ENCODE results near the gene CTSK.
A peak's percentile ranks its signal among the peaks of the same experiment; 100 is the strongest.

CTSK gene

GRCh38 chr1:150832597-150832996 is 24.5 kb upstream of the CTSK start:
- Histone ChIP-seq H3K36me3 (ENCODE audit: control insufficient read depth, insufficient read depth, low read length) (peaks cover 80% of the 10 kb centered on the region), H3K4me3 (ENCODE audit: extremely low read depth, insufficient read depth, low read length, poor library complexity, severe bottlenecking) (no peak overlapping the region), H3K9me3 (ENCODE audit: control insufficient read depth, low read length) (no peaks in the 10 kb centered on the region), H3K4me1 (ENCODE audit: control insufficient read depth, insufficient read depth, low read length, poor library complexity, severe bottlenecking) (no peaks in the 10 kb centered on the region), H3K27ac (ENCODE audit: low read depth, low read length, severe bottlenecking) (no peak overlapping the region)
- WGBS, 2 experiments (ENCODE audit: insufficient coverage in 2 of 2) = no CpG with 5 or more reads among the region's 1 CpG

GRCh38 chr1:150829751-150830150 is 21.7 kb upstream of the CTSK start:
- H3K36me3 ChIP-seq (ENCODE audit: control insufficient read depth, insufficient read depth, low read length) = peaks cover 67% of the 10 kb centered on the region

GRCh38 chr1:150826299-150826698 is 18.2 kb upstream of the CTSK start:
- Histone ChIP-seq H3K36me3 (ENCODE audit: control insufficient read depth, insufficient read depth, low read length) (peaks cover 58% of the 10 kb centered on the region), H3K27ac (ENCODE audit: low read depth, low read length, severe bottlenecking) (no peak overlapping the region), H3K4me3 (ENCODE audit: extremely low read depth, insufficient read depth, low read length, poor library complexity, severe bottlenecking) (no peak overlapping the region), H3K4me1 (ENCODE audit: control insufficient read depth, insufficient read depth, low read length, poor library complexity, severe bottlenecking) (no peaks in the 10 kb centered on the region), H3K9me3 (ENCODE audit: control insufficient read depth, low read length) (no peaks in the 10 kb centered on the region)
- 100% methylated on average over 1 of the region's 1 CpG; no CpG with 5 or more reads in 1 of the 2 experiments for WGBS, 2 experiments (ENCODE audit: insufficient coverage in 2 of 2)

More at GRCh38 chr1:150829751-150830150, 21.7 kb upstream of the CTSK start:
- Histone ChIP-seq H3K27ac (ENCODE audit: low read depth, low read length, severe bottlenecking) (no peak overlapping the region), H3K9me3 (ENCODE audit: control insufficient read depth, low read length) (no peaks in the 10 kb centered on the region), H3K4me1 (ENCODE audit: control insufficient read depth, insufficient read depth, low read length, poor library complexity, severe bottlenecking) (no peaks in the 10 kb centered on the region), H3K4me3 (ENCODE audit: extremely low read depth, insufficient read depth, low read length, poor library complexity, severe bottlenecking) (no peak overlapping the region)
- 91 to 97% methylated on average over 5 to 7 of the region's 7 CpGs for WGBS, 2 experiments (ENCODE audit: insufficient coverage in 2 of 2)

GRCh38 chr1:150820730-150821512 is 12.9 kb upstream of the CTSK start:
- 93% methylated on average over 2 of the region's 7 CpGs; no CpG with 5 or more reads in 1 of the 2 experiments for WGBS, 2 experiments (ENCODE audit: insufficient coverage in 2 of 2)
- no peak overlapping the region for H3K4me3 ChIP-seq (ENCODE audit: extremely low read depth, insufficient read depth, low read length, poor library complexity, severe bottlenecking)
- H3K9me3 ChIP-seq (ENCODE audit: control insufficient read depth, low read length) = no peaks in the 10 kb centered on the region
- peaks cover 65% of the 10 kb centered on the region for H3K36me3 ChIP-seq (ENCODE audit: control insufficient read depth, insufficient read depth, low read length)
- H3K4me1 ChIP-seq (ENCODE audit: control insufficient read depth, insufficient read depth, low read length, poor library complexity, severe bottlenecking) = no peaks in the 10 kb centered on the region
- no peak overlapping the region for H3K27ac ChIP-seq (ENCODE audit: low read depth, low read length, severe bottlenecking)

GRCh38 chr1:150815871-150816270 is 7.8 kb upstream of the CTSK start:
- no peak overlapping the region for H3K4me3 ChIP-seq (ENCODE audit: extremely low read depth, insufficient read depth, low read length, poor library complexity, severe bottlenecking)
- peaks cover 73% of the 10 kb centered on the region for H3K36me3 ChIP-seq (ENCODE audit: control insufficient read depth, insufficient read depth, low read length)
- no peak overlapping the region for H3K27ac ChIP-seq (ENCODE audit: low read depth, low read length, severe bottlenecking)
- no CpG with 5 or more reads among the region's 4 CpGs for WGBS, 2 experiments (ENCODE audit: insufficient coverage in 2 of 2)
- no peaks in the 10 kb centered on the region for H3K9me3 ChIP-seq (ENCODE audit: control insufficient read depth, low read length)
- H3K4me1 ChIP-seq (ENCODE audit: control insufficient read depth, insufficient read depth, low read length, poor library complexity, severe bottlenecking) = no peaks in the 10 kb centered on the region

GRCh38 chr1:150813028-150813707 is 5.1 kb upstream of the CTSK start:
- Histone ChIP-seq H3K9me3 (ENCODE audit: control insufficient read depth, low read length) (no peaks in the 10 kb centered on the region), H3K36me3 (ENCODE audit: control insufficient read depth, insufficient read depth, low read length) (peaks cover 72% of the 10 kb centered on the region), H3K4me1 (ENCODE audit: control insufficient read depth, insufficient read depth, low read length, poor library complexity, severe bottlenecking) (no peaks in the 10 kb centered on the region), H3K27ac (ENCODE audit: low read depth, low read length, severe bottlenecking) (no peak overlapping the region), H3K4me3 (ENCODE audit: extremely low read depth, insufficient read depth, low read length, poor library complexity, severe bottlenecking) (no peak overlapping the region)
- WGBS, 2 experiments (ENCODE audit: insufficient coverage in 2 of 2) = 71 to 83% methylated on average over 5 of the region's 5 CpGs

- Histone ChIP-seq H3K27ac (ENCODE audit: low read depth, low read length, severe bottlenecking) (no peak overlapping the region), H3K36me3 (ENCODE audit: control insufficient read depth, insufficient read depth, low read length) (peaks cover 51% of the 10 kb centered on the region), H3K4me1 (ENCODE audit: control insufficient read depth, insufficient read depth, low read length, poor library complexity, severe bottlenecking) (no peaks in the 10 kb centered on the region), H3K4me3 (ENCODE audit: extremely low read depth, insufficient read depth, low read length, poor library complexity, severe bottlenecking) (no peak overlapping the region), H3K9me3 (ENCODE audit: control insufficient read depth, low read length) (no peaks in the 10 kb centered on the region)
- WGBS, 2 experiments (ENCODE audit: insufficient coverage in 2 of 2) = 79 to 100% methylated on average over 5 to 6 of the region's 9 CpGs
These were observed 3.0 kb upstream of the CTSK start for GRCh38 chr1:150810958-150811659.

GRCh38 chr1:150809651-150810050 is 1.6 kb upstream of the CTSK start:
- no peak overlapping the region for H3K27ac ChIP-seq (ENCODE audit: low read depth, low read length, severe bottlenecking)
- H3K36me3 ChIP-seq (ENCODE audit: control insufficient read depth, insufficient read depth, low read length) = peaks cover 46% of the 10 kb centered on the region
- 83% methylated on average over 1 of the region's 3 CpGs; no CpG with 5 or more reads in 1 of the 2 experiments for WGBS, 2 experiments (ENCODE audit: insufficient coverage in 2 of 2)

GRCh38 chr1:150808846-150809245 is 786 bp upstream of the CTSK start:
- 94 to 100% methylated on average over 2 of the region's 2 CpGs for WGBS, 2 experiments (ENCODE audit: insufficient coverage in 2 of 2)
- peaks cover 39% of the 10 kb centered on the region for H3K36me3 ChIP-seq (ENCODE audit: control insufficient read depth, insufficient read depth, low read length)
- H3K27ac ChIP-seq (ENCODE audit: low read depth, low read length, severe bottlenecking) = no peak overlapping the region
- H3K9me3 ChIP-seq (ENCODE audit: control insufficient read depth, low read length) = no peaks in the 10 kb centered on the region
- no peak overlapping the region for H3K4me3 ChIP-seq (ENCODE audit: extremely low read depth, insufficient read depth, low read length, poor library complexity, severe bottlenecking)
- no peaks in the 10 kb centered on the region for H3K4me1 ChIP-seq (ENCODE audit: control insufficient read depth, insufficient read depth, low read length, poor library complexity, severe bottlenecking)

More at GRCh38 chr1:150809651-150810050, 1.6 kb upstream of the CTSK start:
- Histone ChIP-seq H3K9me3 (ENCODE audit: control insufficient read depth, low read length) (no peaks in the 10 kb centered on the region), H3K4me3 (ENCODE audit: extremely low read depth, insufficient read depth, low read length, poor library complexity, severe bottlenecking) (no peak overlapping the region), H3K4me1 (ENCODE audit: control insufficient read depth, insufficient read depth, low read length, poor library complexity, severe bottlenecking) (no peaks in the 10 kb centered on the region)

GRCh38 chr1:150807249-150808023 is 624 bp downstream of the CTSK start:
- H3K4me1 ChIP-seq (ENCODE audit: control insufficient read depth, insufficient read depth, low read length, poor library complexity, severe bottlenecking) = no peaks in the 10 kb centered on the region
- WGBS, 2 experiments (ENCODE audit: insufficient coverage in 2 of 2) = 80 to 100% methylated on average over 1 of the region's 7 CpGs
- H3K9me3 ChIP-seq (ENCODE audit: control insufficient read depth, low read length) = no peaks in the 10 kb centered on the region
- H3K36me3 ChIP-seq (ENCODE audit: control insufficient read depth, insufficient read depth, low read length) = peaks cover 26% of the 10 kb centered on the region
- no peak overlapping the region for H3K4me3 ChIP-seq (ENCODE audit: extremely low read depth, insufficient read depth, low read length, poor library complexity, severe bottlenecking)
- H3K27ac ChIP-seq (ENCODE audit: low read depth, low read length, severe bottlenecking) = peak overlapping the region; percentile 8
